Kidney epithelial cell (primary cell): ENCODE results near the gene VWC2. TPM values are rescaled to one million over a fixed set of nuclear protein-coding genes. Genes with fewer than 3 reads are reported as not detected.

Experiments
- DNase-seq: peaks from one replicate; pipeline ENCODE4 v3.0.0-alpha.2; 2010; ENCODE audit warnings: low read depth
- H3K27me3 ChIP-seq: 2 replicates; pipeline ENCODE4 v1.6.0; 2011; ENCODE audit warnings: low read length; ENCODE audit not compliant: control insufficient read depth, insufficient read depth
- H3K36me3 ChIP-seq: 2 replicates; pipeline ENCODE4 v1.5.1; 2011; ENCODE audit warnings: low read length; ENCODE audit not compliant: control insufficient read depth, insufficient read depth
- H3K4me3 ChIP-seq: 2 replicates; pipeline ENCODE4 v1.5.1; 2011; ENCODE audit warnings: low read depth, mild to moderate bottlenecking, control low read depth, low read length
- CTCF ChIP-seq: IDR thresholded peaks from 2 replicates; pipeline ENCODE4 v1.5.1; 2011; ENCODE audit warnings: mild to moderate bottlenecking, moderate library complexity, low read length, control low read depth, inconsistent platforms; ENCODE audit not compliant: insufficient read depth, poor library complexity, severe bottlenecking
- total RNA-seq: library from RNA; depleted of rRNA; stranded (reverse); fragments of >200 nt; gene quantifications from 2 replicates; pipeline ENCODE4 v1.2.3, GENCODE V29; 2015

Gene VWC2
- total RNA-seq, 1 donor from 2014 or later, result under 0.01 TPM

- no peak for TF ChIP-seq CTCF
- H3K4me3 ChIP-seq, result no peak overlapping the region
- H3K36me3 ChIP-seq, result no peaks in the 10 kb centered on the region
- no peaks in the 10 kb centered on the region for H3K27me3 ChIP-seq
- no peak for DNase-seq
These were observed 164.2 kb downstream of the VWC2 start for GRCh38 chr7:49937608-49938007.
